MM.1S (cell line): ENCODE data around the gene NHLH2.

Experiments used
- DNase-seq: peaks from one replicate; pipeline ENCODE4 v3.0.0-alpha.2; 2015
- H2AFZ ChIP-seq: fragments of 300-600 bp; sonication (generic); 2 replicates; pipeline ENCODE4 v1.6.0; 2016; ENCODE audit warnings: antibody characterized with exemption, low read length
- H3F3A ChIP-seq: fragments of 300-600 bp; sonication (generic); 2 replicates; pipeline ENCODE4 v1.6.1; 2016; ENCODE audit warnings: mild to moderate bottlenecking, antibody characterized with exemption, low read length, moderate library complexity, mixed read lengths; ENCODE audit not compliant: insufficient read depth
- H3K27ac ChIP-seq: fragments of 300-600 bp; sonication (generic); 2 replicates; pipeline ENCODE4 v1.5.1; 2016; ENCODE audit warnings: mild to moderate bottlenecking, low read length
- H3K27me3 ChIP-seq: fragments of 300-600 bp; sonication (generic); replicated peaks from 2 replicates; pipeline ENCODE4 v1.6.0; 2016; ENCODE audit warnings: low read length; ENCODE audit not compliant: insufficient read depth
- H3K36me3 ChIP-seq: fragments of 300-600 bp; sonication (generic); replicated peaks from 2 replicates; pipeline ENCODE4 v1.6.1; 2016; ENCODE audit warnings: mild to moderate bottlenecking, low read length, mixed read lengths; ENCODE audit not compliant: insufficient read depth
- H3K4me1 ChIP-seq: fragments of 300-600 bp; sonication (generic); 2 replicates; pipeline ENCODE4 v1.6.1; 2016; ENCODE audit warnings: low read length, mixed read lengths
- H3K4me2 ChIP-seq: fragments of 300-600 bp; sonication (generic); 2 replicates; pipeline ENCODE4 v1.6.0; 2016; ENCODE audit warnings: low read depth, low read length
- H3K4me3 ChIP-seq: fragments of 300-600 bp; sonication (generic); 2 replicates; pipeline ENCODE4 v1.5.1; 2016; ENCODE audit warnings: low read length, mixed read lengths
- H3K79me2 ChIP-seq: fragments of 300-600 bp; sonication (generic); 2 replicates; pipeline ENCODE4 v1.6.1; 2016; ENCODE audit warnings: mixed run types, low read length, mixed read lengths
- H3K9ac ChIP-seq: fragments of 300-600 bp; sonication (generic); 2 replicates; pipeline ENCODE4 v1.6.1; 2016; ENCODE audit warnings: low read length, mixed read lengths
- H3K9me2 ChIP-seq: fragments of 300-600 bp; sonication (generic); replicated peaks from 2 replicates; pipeline ENCODE4 v1.6.1; 2016; ENCODE audit warnings: mild to moderate bottlenecking, low read length, mixed read lengths; ENCODE audit not compliant: insufficient read depth
- H3K9me3 ChIP-seq: fragments of 300-600 bp; sonication (generic); replicated peaks from 2 replicates; pipeline ENCODE4 v1.6.1; 2016; ENCODE audit warnings: mild to moderate bottlenecking, low read length, mixed read lengths; ENCODE audit not compliant: insufficient read depth
- H4K20me1 ChIP-seq: fragments of 300-600 bp; sonication (generic); 2 replicates; pipeline ENCODE4 v1.6.1; 2016; ENCODE audit warnings: mild to moderate bottlenecking, low read length, moderate library complexity, mixed read lengths; ENCODE audit not compliant: insufficient read depth
- CTCF ChIP-seq: fragments of 300-600 bp; sonication (generic); IDR thresholded peaks from 2 replicates; pipeline ENCODE4 v1.5.1; 2016; ENCODE audit warnings: antibody characterized with exemption, low read length, mixed read lengths
- EZH2 ChIP-seq: fragments of 300-600 bp; sonication (generic); optimal IDR thresholded peaks from 2 replicates; pipeline ENCODE3; 2017; ENCODE audit warnings: low read depth, mild to moderate bottlenecking, antibody characterized with exemption, low read length, mixed read lengths
- EZH2phosphoT487 ChIP-seq: fragments of 300-600 bp; sonication (generic); IDR thresholded peaks from 2 replicates; pipeline ENCODE4 v1.6.1; 2018; ENCODE audit warnings: antibody characterized with exemption, low read length

The NHLH2 gene

DNA sequence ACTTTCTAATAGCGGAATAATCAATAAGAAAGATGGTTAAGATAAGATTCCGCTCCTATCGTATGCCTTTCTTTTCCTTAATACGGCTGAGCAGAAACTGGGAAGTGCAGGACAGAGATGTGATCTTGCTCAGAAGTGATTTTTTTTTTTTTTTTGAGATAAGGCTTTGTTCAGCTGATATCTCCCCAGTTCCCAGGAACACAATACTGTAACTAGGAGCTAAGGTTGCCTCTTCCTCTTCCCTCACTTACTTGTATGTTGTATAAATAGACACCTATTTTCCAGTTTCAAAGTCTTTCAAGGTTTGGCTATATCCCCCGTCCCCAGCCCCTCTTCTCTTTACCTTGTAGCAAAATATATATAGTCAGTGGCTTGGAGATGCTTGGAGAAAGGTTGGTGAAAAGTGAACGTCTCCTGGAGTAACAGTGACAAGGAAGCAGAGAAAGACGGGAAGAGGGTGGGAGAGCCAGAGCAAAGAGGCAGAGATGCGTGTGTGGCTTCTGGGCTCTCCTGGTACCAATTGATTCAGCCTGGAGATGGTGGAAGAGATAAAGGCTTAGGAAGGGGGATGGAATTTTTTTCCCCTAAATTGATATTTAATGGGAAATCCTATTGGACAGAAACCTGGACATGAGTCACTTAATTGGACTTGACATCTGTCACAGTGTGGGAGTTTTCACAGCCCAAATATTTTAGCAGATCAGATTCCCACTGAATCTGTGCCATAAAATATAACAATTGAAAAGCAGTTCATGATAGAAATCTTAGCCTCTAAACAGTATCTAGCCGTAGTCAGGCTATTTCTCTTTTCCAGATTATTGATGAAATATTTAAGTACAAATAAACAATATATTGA lies at the start of gene NHLH2:
Gene NHLH2 (minus strand): TSS at position 522 of the 856 bp plus-strand sequence. CDS start 2,754 bp downstream, outside the sequence.
- H3K27me3 ChIP-seq = no peaks in the 10 kb centered on the region
- no peak within 1 kb of the TSS for H3K9ac ChIP-seq
- no peak within 1 kb of the TSS for H3K4me3 ChIP-seq
- H3K4me2 ChIP-seq = no peak within 1 kb of the TSS
- no peaks in the 10 kb centered on the region for H4K20me1 ChIP-seq
- no peak for TF ChIP-seq EZH2phosphoT487
- no peak for TF ChIP-seq CTCF
- no peak for TF ChIP-seq EZH2
- no peak within 1 kb of the TSS for H2AFZ ChIP-seq
- H3K9me3 ChIP-seq = no peaks in the 10 kb centered on the region
- H3K9me2 ChIP-seq = no peaks in the 10 kb centered on the region
- H3K36me3 ChIP-seq = no peaks in the 10 kb centered on the region
- no peaks in the 10 kb centered on the region for H3K4me1 ChIP-seq
- H3K27ac ChIP-seq = no peak within 1 kb of the TSS
- H3K79me2 ChIP-seq = no peaks in the 10 kb centered on the region
- no peak for DNase-seq
- H3F3A ChIP-seq = no peaks in the 10 kb centered on the region

GRCh38 chr1:115890580-115890979 lies 49.7 kb upstream of the NHLH2 start:
- H3K79me2 ChIP-seq = no peaks in the 10 kb centered on the region
- no peaks in the 10 kb centered on the region for H3K4me1 ChIP-seq
- TF ChIP-seq CTCF = no peak
- TF ChIP-seq EZH2phosphoT487 = no peak
- TF ChIP-seq EZH2 = no peak
- H3K9me3 ChIP-seq = no peaks in the 10 kb centered on the region
- H3K27me3 ChIP-seq = no peaks in the 10 kb centered on the region
- no peaks in the 10 kb centered on the region for H3K9me2 ChIP-seq
- no peak overlapping the region for H3K4me2 ChIP-seq
- no peaks in the 10 kb centered on the region for H3F3A ChIP-seq
- H3K4me3 ChIP-seq = no peak overlapping the region
- no peak overlapping the region for H3K27ac ChIP-seq
- H2AFZ ChIP-seq = no peak overlapping the region
- H3K9ac ChIP-seq = no peak overlapping the region
- DNase-seq = no peak
- no peaks in the 10 kb centered on the region for H3K36me3 ChIP-seq
- H4K20me1 ChIP-seq = no peaks in the 10 kb centered on the region

DNA sequence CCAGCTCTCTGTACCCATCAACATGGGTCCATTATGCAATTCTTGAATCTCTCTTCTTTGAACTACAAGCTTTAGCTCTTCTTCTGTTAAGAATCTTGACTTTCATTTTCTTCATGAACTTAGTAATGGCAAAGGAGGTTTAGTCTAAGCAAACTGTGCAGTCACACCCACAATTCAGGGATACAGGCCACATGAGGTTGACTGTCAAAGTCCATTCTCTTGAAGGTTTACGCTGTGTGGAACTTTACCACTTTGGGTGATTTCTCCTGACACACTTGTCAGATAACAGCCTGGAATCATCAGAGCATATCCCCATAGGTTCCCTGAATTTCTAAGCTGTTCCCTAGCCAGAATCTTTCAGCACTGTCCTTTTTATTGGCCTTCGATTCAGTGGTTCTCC lies 48.0 kb upstream of the NHLH2 start:
- Histone ChIP-seq H3K4me2 (no peak overlapping the region), H3K27ac (no peak overlapping the region), H3K36me3 (no peaks in the 10 kb centered on the region), H3K27me3 (no peaks in the 10 kb centered on the region), H3K9ac (no peak overlapping the region), H3K9me3 (no peaks in the 10 kb centered on the region), H3K4me3 (no peak overlapping the region), H3K4me1 (no peaks in the 10 kb centered on the region), H3K9me2 (no peaks in the 10 kb centered on the region), H4K20me1 (no peaks in the 10 kb centered on the region), H3F3A (no peaks in the 10 kb centered on the region), H3K79me2 (no peaks in the 10 kb centered on the region), H2AFZ (no peak overlapping the region)
- DNase-seq = no peak
- TF ChIP-seq EZH2phosphoT487 (no peak), EZH2 (no peak), CTCF (no peak)
